SU-DHL-6 (cell line): ENCODE results near the gene FAM184B.

Source experiments
- H2AFZ ChIP-seq: fragments of 200-600 bp; sonication (generic); 2 replicates; pipeline ENCODE4 v1.6.1; 2014; ENCODE audit warnings: low read depth, mild to moderate bottlenecking, moderate library complexity, mixed read lengths, antibody characterized with exemption, low read length; ENCODE audit not compliant: severe bottlenecking
- H3F3A ChIP-seq: fragments of 200-600 bp; shearing (Covaris generic); 2 replicates; pipeline ENCODE4 v1.6.0; 2016; ENCODE audit warnings: antibody characterized with exemption, mild to moderate bottlenecking; ENCODE audit not compliant: insufficient read depth
- H3K27ac ChIP-seq: fragments of 200-600 bp; sonication (generic); 2 replicates; pipeline ENCODE4 v1.5.1; 2016; ENCODE audit warnings: low read depth, mild to moderate bottlenecking, low read length, moderate library complexity, mixed read lengths
- H3K27me3 ChIP-seq: fragments of 200-600 bp; sonication (generic), shearing (Covaris generic); 2 replicates; pipeline ENCODE4 v1.6.0; 2014; ENCODE audit warnings: mild to moderate bottlenecking, low read length
- H3K36me3 ChIP-seq: fragments of 200-600 bp; sonication (generic); 2 replicates; pipeline ENCODE4 v1.6.1; 2014; ENCODE audit warnings: mild to moderate bottlenecking, low read length, mixed read lengths
- H3K4me2 ChIP-seq: fragments of 300-600, 200-600 bp; shearing (Covaris generic), sonication (generic); 2 replicates; pipeline ENCODE4 v1.6.0; 2014; ENCODE audit warnings: low read length, low read depth, mild to moderate bottlenecking; ENCODE audit not compliant: poor library complexity, severe bottlenecking
- H3K4me3 ChIP-seq: fragments of 200-600 bp; sonication (generic); 2 replicates; pipeline ENCODE4 v1.5.1; 2014; ENCODE audit warnings: antibody characterized with exemption, low read length, mild to moderate bottlenecking, mixed read lengths; ENCODE audit not compliant: insufficient read depth, poor library complexity, severe bottlenecking
- H3K79me2 ChIP-seq: fragments of 200-600 bp; sonication (generic); 2 replicates; pipeline ENCODE4 v1.6.1; 2014; ENCODE audit warnings: mild to moderate bottlenecking, low read length, moderate library complexity; ENCODE audit not compliant: insufficient read depth
- H3K9ac ChIP-seq: fragments of 200-600 bp; sonication (generic); 2 replicates; pipeline ENCODE4 v1.7.0; 2014; ENCODE audit warnings: mild to moderate bottlenecking, low read length
- H3K9me2 ChIP-seq: fragments of 200-600 bp; sonication (generic); replicated peaks from 2 replicates; pipeline ENCODE4 v1.6.1; 2014; ENCODE audit warnings: low read length; ENCODE audit not compliant: insufficient read depth
- H3K9me3 ChIP-seq: fragments of 200-600 bp; sonication (generic); 2 replicates; pipeline ENCODE4 v1.6.1; 2014; ENCODE audit warnings: low read length, mixed read lengths; ENCODE audit not compliant: insufficient read depth
- H4K20me1 ChIP-seq: fragments of 200-600 bp; sonication (generic); 2 replicates; pipeline ENCODE4 v1.6.1; 2014; ENCODE audit warnings: low read depth, mild to moderate bottlenecking, antibody characterized with exemption, low read length, moderate library complexity, mixed read lengths
- CTCF ChIP-seq: fragments of 200-600 bp; sonication (generic); IDR thresholded peaks from one replicate; pipeline ENCODE4 v1.5.1; 2017; ENCODE audit warnings: antibody characterized with exemption, mild to moderate bottlenecking, low read length, moderate library complexity; ENCODE audit not compliant: insufficient read depth, poor library complexity, severe bottlenecking
- EZH2phosphoT487 ChIP-seq: fragments of 200-600 bp; sonication (generic), shearing (Covaris generic); conservative IDR thresholded peaks from 2 replicates; pipeline ENCODE4 v1.6.1; 2018; ENCODE audit warnings: mild to moderate bottlenecking, antibody characterized with exemption, low read length, moderate library complexity, mixed read lengths

FAM184B gene

GRCh38 chr4:17721496-17722355 lies 59.7 kb downstream of the FAM184B start:
- TF ChIP-seq CTCF, result no peak
- TF ChIP-seq EZH2phosphoT487, result no peak
- Histone ChIP-seq H3K9ac (no peak overlapping the region), H3K79me2 (no peaks in the 10 kb centered on the region), H3F3A (no peaks in the 10 kb centered on the region), H4K20me1 (no peaks in the 10 kb centered on the region), H3K36me3 (no peaks in the 10 kb centered on the region), H3K27ac (no peak overlapping the region), H3K4me2 (no peak overlapping the region), H3K9me3 (no peaks in the 10 kb centered on the region), H3K9me2 (no peaks in the 10 kb centered on the region), H3K27me3 (no peaks in the 10 kb centered on the region), H3K4me3 (no peak overlapping the region), H2AFZ (no peak overlapping the region)

- H3K27ac ChIP-seq, result no peak overlapping the region
- H3K9me3 ChIP-seq, result no peaks in the 10 kb centered on the region
- H2AFZ ChIP-seq, result no peak overlapping the region
- no peaks in the 10 kb centered on the region for H3K9me2 ChIP-seq
- H3K4me3 ChIP-seq, result no peak overlapping the region
- H3K79me2 ChIP-seq, result no peaks in the 10 kb centered on the region
- H3K27me3 ChIP-seq, result no peaks in the 10 kb centered on the region
- no peaks in the 10 kb centered on the region for H3F3A ChIP-seq
- TF ChIP-seq CTCF (no peak), EZH2phosphoT487 (no peak)
- H3K4me2 ChIP-seq, result no peak overlapping the region
- no peak overlapping the region for H3K9ac ChIP-seq
- H3K36me3 ChIP-seq, result no peaks in the 10 kb centered on the region
- no peaks in the 10 kb centered on the region for H4K20me1 ChIP-seq
These were observed 62.3 kb downstream of the FAM184B start for GRCh38 chr4:17719106-17719505.

GRCh38 chr4:17718471-17718870 lies 63.0 kb downstream of the FAM184B start:
- H3K9ac ChIP-seq, result no peak overlapping the region
- no peaks in the 10 kb centered on the region for H3K79me2 ChIP-seq
- no peak overlapping the region for H3K27ac ChIP-seq
- H3K4me3 ChIP-seq, result no peak overlapping the region
- H4K20me1 ChIP-seq, result no peaks in the 10 kb centered on the region
- no peaks in the 10 kb centered on the region for H3F3A ChIP-seq
- no peak overlapping the region for H2AFZ ChIP-seq
- H3K9me2 ChIP-seq, result no peaks in the 10 kb centered on the region
- no peaks in the 10 kb centered on the region for H3K36me3 ChIP-seq
- no peaks in the 10 kb centered on the region for H3K27me3 ChIP-seq
- no peak for TF ChIP-seq CTCF
- no peaks in the 10 kb centered on the region for H3K9me3 ChIP-seq
- no peak overlapping the region for H3K4me2 ChIP-seq
